Fibroblast of pulmonary artery (primary cell): Measurements from ENCODE around the gene MTCL3.

Source experiments
- DNase-seq: peaks from one replicate; pipeline ENCODE4 v3.0.0-alpha.2; 2010; ENCODE audit warnings: low read depth
- H3K4me3 ChIP-seq: replicated peaks from 2 replicates; pipeline ENCODE4 v1.5.1; 2011; ENCODE audit warnings: low read depth, mild to moderate bottlenecking, control low read depth, low read length, moderate library complexity
- CTCF ChIP-seq: IDR thresholded peaks from 2 replicates; pipeline ENCODE4 v1.5.1; 2011; ENCODE audit warnings: mild to moderate bottlenecking, control low read depth, low read length, inconsistent platforms; ENCODE audit errors: missing control alignments

Gene MTCL3

GRCh38 chr6:127518710-127519468 lies at the start of gene MTCL3:
Gene MTCL3, minus strand, starts transcription at chr6:127519335.
- peak within 1 kb of the TSS; percentile 47 for H3K4me3 ChIP-seq
- DNase-seq: peak; percentile 58
- no peak for TF ChIP-seq CTCF

GRCh38 chr6:127567476-127567875 lies 48.3 kb upstream of the MTCL3 start:
- DNase-seq: no peak
- H3K4me3 ChIP-seq: no peak overlapping the region
- no peak for TF ChIP-seq CTCF

GRCh38 chr6:127566651-127567050 lies 47.5 kb upstream of the MTCL3 start:
- no peak overlapping the region for H3K4me3 ChIP-seq
- DNase-seq: no peak
- TF ChIP-seq CTCF: no peak

GRCh38 chr6:127566119-127566518 lies 47.0 kb upstream of the MTCL3 start:
- no peak for TF ChIP-seq CTCF
- H3K4me3 ChIP-seq: no peak overlapping the region
- DNase-seq: peak; percentile 13

GRCh38 chr6:127564761-127565160 lies 45.6 kb upstream of the MTCL3 start:
- no peak overlapping the region for H3K4me3 ChIP-seq
- no peak for TF ChIP-seq CTCF
- no peak for DNase-seq

- no peak for TF ChIP-seq CTCF
- H3K4me3 ChIP-seq: no peak overlapping the region
- DNase-seq: no peak
Observed at GRCh38 chr6:127561660-127562059, 42.5 kb upstream of the MTCL3 start.

GRCh38 chr6:127554435-127555006 lies 35.4 kb upstream of the MTCL3 start:
- peak; percentile 64 for DNase-seq
- no peak overlapping the region for H3K4me3 ChIP-seq
- peak; percentile 67 for TF ChIP-seq CTCF
